ENCODE data around the gene CFAP299. TPM values are rescaled to one million over a fixed set of nuclear protein-coding genes. Genes with fewer than 3 reads are reported as not detected.
"Not testable (repeated sequence)": the region's sequence is repeated elsewhere in the genome, so short reads cannot be mapped to it uniquely, and the experiment has no call there.

CFAP299 gene
- total RNA-seq, 1 experiment from 2014 or later = not detected

- DNase-seq (ENCODE audit: extremely low read depth, low read depth) = not testable (repeated sequence)
Observed at GRCh38 chr4:80687736-80688135, 352.2 kb downstream of the CFAP299 start.

GRCh38 chr4:80694171-80694570 lies 358.6 kb downstream of the CFAP299 start:
- DNase-seq (ENCODE audit: extremely low read depth, low read depth) = no peak

- no peak for DNase-seq (ENCODE audit: extremely low read depth, low read depth)
Observed at GRCh38 chr4:80705311-80705710, 369.8 kb downstream of the CFAP299 start.

GRCh38 chr4:80709082-80709869 lies 373.7 kb downstream of the CFAP299 start:
- DNase-seq (ENCODE audit: extremely low read depth, low read depth) = no peak

GRCh38 chr4:80710748-80711451 lies 375.4 kb downstream of the CFAP299 start:
- DNase-seq (ENCODE audit: extremely low read depth, low read depth) = no peak

GRCh38 chr4:80711956-80712355 lies 376.4 kb downstream of the CFAP299 start:
- DNase-seq (ENCODE audit: extremely low read depth, low read depth) = no peak

- no peak for DNase-seq (ENCODE audit: extremely low read depth, low read depth)
Observed at GRCh38 chr4:80713409-80713808, 377.9 kb downstream of the CFAP299 start.

- no peak for DNase-seq (ENCODE audit: extremely low read depth, low read depth)
Observed at GRCh38 chr4:80717204-80717603, 381.7 kb downstream of the CFAP299 start.

- DNase-seq (ENCODE audit: extremely low read depth, low read depth) = no peak
Observed at GRCh38 chr4:80726471-80726870, 390.9 kb downstream of the CFAP299 start.

GRCh38 chr4:80730158-80730557 lies 394.6 kb downstream of the CFAP299 start:
- DNase-seq (ENCODE audit: extremely low read depth, low read depth) = no peak

GRCh38 chr4:80731436-80731835 lies 395.9 kb downstream of the CFAP299 start:
- no peak for DNase-seq (ENCODE audit: extremely low read depth, low read depth)

GRCh38 chr4:80732010-80732409 lies 396.5 kb downstream of the CFAP299 start:
- DNase-seq (ENCODE audit: extremely low read depth, low read depth) = no peak

GRCh38 chr4:80740375-80740774 lies 404.8 kb downstream of the CFAP299 start:
- DNase-seq (ENCODE audit: extremely low read depth, low read depth) = no peak

- not testable (repeated sequence) for DNase-seq (ENCODE audit: extremely low read depth, low read depth)
Observed at GRCh38 chr4:80749558-80749957, 414.0 kb downstream of the CFAP299 start.

GRCh38 chr4:80751200-80751599 lies 415.7 kb downstream of the CFAP299 start:
- DNase-seq (ENCODE audit: extremely low read depth, low read depth) = no peak

GRCh38 chr4:80767944-80768343 lies 432.4 kb downstream of the CFAP299 start:
- DNase-seq (ENCODE audit: extremely low read depth, low read depth) = no peak

- DNase-seq (ENCODE audit: extremely low read depth, low read depth) = no peak
Observed at GRCh38 chr4:80776168-80776567, 440.6 kb downstream of the CFAP299 start.

- DNase-seq (ENCODE audit: extremely low read depth, low read depth) = no peak
Observed at GRCh38 chr4:80781431-80781830, 445.9 kb downstream of the CFAP299 start.

GRCh38 chr4:80787306-80787705 lies 451.8 kb downstream of the CFAP299 start:
- no peak for DNase-seq (ENCODE audit: extremely low read depth, low read depth)

- DNase-seq (ENCODE audit: extremely low read depth, low read depth) = no peak
Observed at GRCh38 chr4:80788798-80789197, 453.3 kb downstream of the CFAP299 start.

- no peak for DNase-seq (ENCODE audit: extremely low read depth, low read depth)
Observed at GRCh38 chr4:80790152-80790551, 454.6 kb downstream of the CFAP299 start.

- not testable (repeated sequence) for DNase-seq (ENCODE audit: extremely low read depth, low read depth)
Observed at GRCh38 chr4:80793660-80794059, 458.1 kb downstream of the CFAP299 start.
